Right lobe of liver (tissue), 6 donors: ENCODE data around the gene CHAD. TPM values are rescaled to one million over a fixed set of nuclear protein-coding genes. Genes with fewer than 3 reads are reported as not detected.
A peak's percentile ranks its signal among the peaks of the same experiment; 100 is the strongest.

Source experiments
- ATAC-seq, 4 donors: fragments of 200-7000 bp; cut with Tn5 transposase; one replicate each; pipeline ENCODE4 v1.9.1; 2020; ENCODE audit warnings: mild to moderate bottlenecking in 4 of 4, moderate library complexity in 4 of 4
- DNase-seq, 3 donors: peaks; one replicate each; pipeline ENCODE4 v3.0.0-alpha.2; 2020
- H3K27ac ChIP-seq, 3 donors: fragments of 200-600 bp; one replicate each; pipeline ENCODE4 v1.8.0; 2022
- H3K27me3 ChIP-seq, 2 donors: fragments of 200-600 bp; one replicate each; pipeline ENCODE4 v1.8.0; 2022
- H3K36me3 ChIP-seq, 4 donors: fragments of 200-600 bp; sonication (generic) in 1 of 4; one replicate each; pipeline versions ENCODE4 v1.5.1 to v1.8.0; 2017 to 2022; ENCODE audit warnings: control low read depth in 1 of 4
- H3K4me1 ChIP-seq, 4 donors: fragments of 200-600 bp; sonication (generic) in 1 of 4; one replicate each; pipeline versions ENCODE4 v1.5.1 to v1.8.0; 2017 to 2022; ENCODE audit warnings: control low read depth in 1 of 4
- H3K4me3 ChIP-seq, 3 donors: fragments of 200-600 bp; one replicate each; pipeline ENCODE4 v1.8.0; 2022
- H3K9me3 ChIP-seq, 4 donors: fragments of 200-600 bp; sonication (generic) in 1 of 4; one replicate each; pipeline versions ENCODE4 v1.5.1 to v1.8.0; 2017 to 2022; ENCODE audit warnings: control low read depth in 1 of 4
- CTCF ChIP-seq, 4 donors: fragments of 200-600 bp in 3 of 4; fragments of 450-650 bp in 1 of 4; IDR thresholded peaks; one replicate each; pipeline versions ENCODE4 v1.5.1 to v1.8.0; 2016 to 2022; ENCODE audit warnings: antibody characterized with exemption in 4 of 4, mild to moderate bottlenecking in 2 of 4
- POLR2A ChIP-seq: fragments of 450-650 bp; IDR thresholded peaks from one replicate; pipeline ENCODE4 v1.6.1; 2017; ENCODE audit warnings: antibody characterized with exemption, mild to moderate bottlenecking
- WGBS: methylation state at CpG from one replicate; pipeline ENCODE4 v1.1.6; 2018; ENCODE audit warnings: low coverage, low lambda C conversion rate; ENCODE audit not compliant: insufficient coverage; ENCODE audit errors: missing lambda C conversion rate; 5-methylcytosine and 5-hydroxymethylcytosine counted together
- intact Hi-C, 2 donors: fragments of 100-400 bp; cut with DNase I; formaldehyde crosslinking; loops; one replicate each; pipeline versions ENCODE4 v1.11.2 to v1.14.1; 2022
- total RNA-seq, 6 experiments: library from RNA; depleted of rRNA in 2 of 6; stranded (reverse); fragments of >200 nt in 2 of 6; fragmentation: NEBNext Ultra II Directional in 3 of 6; extraction: Animal tissue kit (Norgen Biotek cat#: 25700) in 3 of 6; gene quantifications; one replicate each; pipeline versions ENCODE4 v1.1.0 to v1.2.4, GENCODE V29; 2016 to 2023
- donor health status: DM: no; HTN: yes; CAD: no.
- donor health status: DM: no; HTN: no; CAD: no.
- donor health status: DM: no; HTN: no; CAD: no.
- donor health status: DM: no; HTN: yes; CAD: no.
- donor health status: DM: no; HTN: yes; CAD: no.

CHAD gene
- total RNA-seq, 6 experiments from 2014 or later = 1.0 to 11.3 (median 3.8) TPM

DNA sequence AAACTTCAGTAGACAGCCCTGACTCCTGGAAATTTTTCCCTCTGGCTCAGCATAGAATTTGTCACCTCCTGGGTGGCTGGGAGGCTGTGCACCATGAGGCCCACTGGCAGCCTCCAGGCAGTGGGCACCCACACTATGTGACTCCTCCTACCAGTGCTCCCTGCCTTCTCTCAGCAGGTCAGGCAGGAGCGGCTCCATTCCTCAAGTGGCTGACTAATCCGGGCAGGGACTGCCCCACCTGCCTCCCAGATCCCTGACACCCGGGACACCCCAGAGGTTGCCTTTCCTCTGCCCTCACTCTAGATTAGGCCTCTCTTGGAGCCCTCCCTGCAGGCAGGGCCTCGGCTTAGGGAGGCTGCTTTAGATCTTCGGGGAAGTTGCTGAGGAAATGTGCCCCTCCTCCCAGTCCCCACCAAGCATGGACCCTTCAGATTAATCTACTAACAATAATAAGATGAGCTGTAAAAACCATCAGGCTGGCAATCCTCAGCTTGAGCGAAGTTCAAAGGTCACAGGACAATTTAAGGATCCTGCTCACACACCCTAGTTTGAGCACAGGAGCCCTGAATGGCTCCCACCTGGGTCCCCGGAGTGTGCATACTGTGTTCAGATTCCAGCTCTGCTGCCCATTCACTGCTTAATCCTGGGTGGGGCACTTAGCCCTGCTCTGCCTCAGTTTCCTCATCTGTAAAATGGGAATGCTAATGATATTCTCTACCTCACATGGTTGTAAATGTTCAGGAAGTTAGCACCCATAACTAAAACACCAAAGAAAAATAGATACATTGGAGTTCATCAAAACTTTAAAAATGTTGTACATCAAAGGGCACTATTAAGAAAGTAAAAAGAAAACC is 29.6 kb upstream of the CHAD start:
- Histone ChIP-seq H3K4me1 (no peaks in the 10 kb centered on the region), H3K4me3 (no peak overlapping the region), H3K27me3 (no peaks in the 10 kb centered on the region), H3K27ac (no peak overlapping the region), H3K36me3 (no peaks in the 10 kb centered on the region), H3K9me3 (no peaks in the 10 kb centered on the region)
- ATAC-seq = peak in 1 of 4 donors; percentile 37
- WGBS = 83% methylated on average over 2 of the region's 7 CpGs
- intact Hi-C loops = no loop called here
- no peak for TF ChIP-seq CTCF (IDR thresholded peaks at IDR 0.05)
- TF ChIP-seq POLR2A = no peak
- DNase-seq = no peak

- no peak overlapping the region for H3K4me3 ChIP-seq
- H3K27ac ChIP-seq = no peak overlapping the region
- DNase-seq = no peak
- no peak for ATAC-seq
- H3K27me3 ChIP-seq = no peaks in the 10 kb centered on the region
- TF ChIP-seq CTCF (IDR thresholded peaks at IDR 0.05) = no peak
- TF ChIP-seq POLR2A = no peak
- intact Hi-C loops = no loop called here
- H3K9me3 ChIP-seq = no peaks in the 10 kb centered on the region
- H3K36me3 ChIP-seq = no peaks in the 10 kb centered on the region
- 96% methylated on average over 8 of the region's 8 CpGs for WGBS
- H3K4me1 ChIP-seq = no peaks in the 10 kb centered on the region
Measured at GRCh38 chr17:50495918-50496317, 27.2 kb upstream of the CHAD start.

DNA sequence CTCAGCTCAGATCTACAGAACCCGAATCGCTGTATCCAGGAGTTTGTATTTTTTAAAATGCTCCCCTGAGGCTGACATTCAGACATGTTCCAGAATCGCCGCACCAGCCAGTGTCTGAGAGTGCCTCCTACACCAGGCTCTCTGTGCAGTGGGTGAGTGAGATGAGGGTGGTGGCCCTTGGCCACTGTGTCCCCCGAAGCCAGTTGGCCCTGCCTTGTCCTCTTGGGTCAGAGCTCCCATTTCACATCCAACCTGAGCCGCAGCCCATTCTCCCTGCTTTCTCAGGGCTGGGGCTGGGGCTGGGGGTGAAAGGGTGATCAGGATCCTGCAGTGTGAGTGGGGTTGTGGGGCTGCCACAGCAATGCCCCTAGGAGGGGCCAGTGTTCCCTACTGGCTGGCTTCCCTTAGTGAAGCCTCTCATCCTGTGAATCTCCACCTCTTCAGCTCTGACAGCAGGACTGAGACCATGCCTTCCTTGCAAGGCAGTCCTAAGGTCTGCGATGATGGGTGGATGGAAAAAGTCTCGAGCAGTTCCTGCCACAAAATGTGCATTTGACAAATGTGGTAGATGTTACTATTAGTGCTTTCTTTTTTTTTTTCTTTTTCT is 26.6 kb upstream of the CHAD start:
- no peak for TF ChIP-seq POLR2A
- no peak for TF ChIP-seq CTCF (IDR thresholded peaks at IDR 0.05)
- Histone ChIP-seq H3K9me3 (no peaks in the 10 kb centered on the region), H3K36me3 (no peaks in the 10 kb centered on the region), H3K27me3 (no peaks in the 10 kb centered on the region), H3K27ac (no peak overlapping the region), H3K4me3 (no peak overlapping the region), H3K4me1 (no peaks in the 10 kb centered on the region)
- no peak for ATAC-seq
- WGBS = 85% methylated on average over 4 of the region's 8 CpGs
- DNase-seq = no peak
- intact Hi-C loops = no loop called here

- no peaks in the 10 kb centered on the region for H3K36me3 ChIP-seq
- H3K27ac ChIP-seq = no peak overlapping the region
- no peak for DNase-seq
- no peak for TF ChIP-seq CTCF (IDR thresholded peaks at IDR 0.05)
- no peak for TF ChIP-seq POLR2A
- H3K27me3 ChIP-seq = no peaks in the 10 kb centered on the region
- H3K9me3 ChIP-seq = no peaks in the 10 kb centered on the region
- H3K4me1 ChIP-seq = no peaks in the 10 kb centered on the region
- no peak overlapping the region for H3K4me3 ChIP-seq
- WGBS = 62% methylated on average over 3 of the region's 3 CpGs
- intact Hi-C loops = no loop called here
- ATAC-seq = no peak
Measured at GRCh38 chr17:50493744-50494143, 25.1 kb upstream of the CHAD start.
